HG03025 (cell line): Measurements from ENCODE around the gene PRR5.

ENCODE experiments used
- ATAC-seq: cut with Tn5 transposase; IDR thresholded peaks from one replicate; pipeline ENCODE4 v1.9.1; 2021; ENCODE audit warnings: mild to moderate bottlenecking, moderate library complexity; ENCODE audit not compliant: unreplicated experiment, low FRiP score

The PRR5 gene

GRCh38 chr22:44752285-44753188 lies 50.5 kb downstream of the PRR5 start, which contains the start of gene ARHGAP8:
ARHGAP8 (plus strand) TSS chr22:44752575; CDS start chr22:44786528, 33,953 bp downstream.
- no peak for ATAC-seq

- no peak for ATAC-seq
These were observed 51.4 kb downstream of the PRR5 start for GRCh38 chr22:44753189-44754042.

GRCh38 chr22:44754998-44755397 lies 53.0 kb downstream of the PRR5 start:
- ATAC-seq, result no peak

GRCh38 chr22:44755417-44755816 lies 53.4 kb downstream of the PRR5 start:
- no peak for ATAC-seq

- ATAC-seq, result no peak
These were observed 54.0 kb downstream of the PRR5 start for GRCh38 chr22:44755956-44756361.

- no peak for ATAC-seq
These were observed 56.5 kb downstream of the PRR5 start for GRCh38 chr22:44758344-44758973.

GRCh38 chr22:44759001-44759400 lies 57.0 kb downstream of the PRR5 start:
- ATAC-seq, result no peak

- ATAC-seq, result no peak
These were observed 57.7 kb downstream of the PRR5 start for GRCh38 chr22:44759430-44760310.

- no peak for ATAC-seq
These were observed 58.5 kb downstream of the PRR5 start for GRCh38 chr22:44760476-44760875.

- ATAC-seq, result no peak
These were observed 59.0 kb downstream of the PRR5 start for GRCh38 chr22:44761025-44761424.

GRCh38 chr22:44764373-44764772 lies 62.4 kb downstream of the PRR5 start:
- no peak for ATAC-seq

GRCh38 chr22:44764974-44765373 lies 63.0 kb downstream of the PRR5 start:
- ATAC-seq, result no peak

- ATAC-seq, result no peak
These were observed 63.7 kb downstream of the PRR5 start for GRCh38 chr22:44765571-44766285.

GRCh38 chr22:44773082-44773481 lies 71.1 kb downstream of the PRR5 start:
- ATAC-seq, result no peak

GRCh38 chr22:44775862-44776261 lies 73.9 kb downstream of the PRR5 start:
- no peak for ATAC-seq

GRCh38 chr22:44776605-44777363 lies 74.8 kb downstream of the PRR5 start:
- ATAC-seq, result no peak

- no peak for ATAC-seq
These were observed 75.4 kb downstream of the PRR5 start for GRCh38 chr22:44777364-44777755.

GRCh38 chr22:44780876-44781449 lies 79.0 kb downstream of the PRR5 start:
- ATAC-seq, result no peak
